ENCODE results near the gene FGD5. TPM values are rescaled to one million over a fixed set of nuclear protein-coding genes. Genes with fewer than 3 reads are reported as not detected.

FGD5 gene
- total and polyA plus RNA-seq, 8 donors, result 25.4 to 49.4 (median 41.7) TPM

DNA sequence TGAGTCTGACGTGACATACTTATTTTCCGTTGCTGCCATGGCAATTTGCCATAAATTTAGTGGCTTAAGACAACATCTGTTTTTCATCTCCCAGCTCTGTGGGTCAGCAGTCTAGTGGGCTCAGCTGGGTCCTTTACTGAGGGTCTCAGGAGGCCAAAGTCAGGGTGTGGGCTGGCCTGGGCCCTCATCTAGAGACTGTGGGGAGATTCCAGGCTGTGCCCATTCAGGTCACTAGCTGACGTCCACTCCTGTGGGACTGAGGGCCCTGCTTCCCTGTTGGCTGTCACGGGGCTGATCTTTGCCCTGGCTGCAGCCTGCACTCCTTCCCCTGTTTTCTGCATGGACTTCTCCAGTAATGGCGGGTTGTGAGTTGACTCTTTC is 19.1 kb downstream of the FGD5 start:
- Histone ChIP-seq H3K27ac (no peak overlapping the region), H3K4me3 (no peak overlapping the region), H3K9me3 (no peaks in the 10 kb centered on the region), H3K36me3 (no peaks in the 10 kb centered on the region), H3K27me3 (peaks cover 0 to 4% of the 10 kb centered on the region in 2 donors), H3K4me1 (peaks cover 6 to 33% of the 10 kb centered on the region in 2 donors)
- DNase-seq, result peak in 2 of 4 donors; percentile 44 to 75
- peak; percentile 23 for ATAC-seq
- TF ChIP-seq CTCF (IDR thresholded peaks at IDR 0.05), result no peak
- intact Hi-C loops (cut with DNase I), result no loop called here

- Histone ChIP-seq H3K9me3 (no peaks in the 10 kb centered on the region), H3K27ac (no peak overlapping the region), H3K27me3 (peaks cover 0 to 4% of the 10 kb centered on the region in 2 donors), H3K4me1 (peaks cover 6 to 30% of the 10 kb centered on the region in 2 donors), H3K36me3 (no peaks in the 10 kb centered on the region), H3K4me3 (no peak overlapping the region)
- DNase-seq, result no peak
- no peak for ATAC-seq
- TF ChIP-seq CTCF (IDR thresholded peaks at IDR 0.05), result no peak
- intact Hi-C loops (cut with DNase I), result no loop called here
Measured at GRCh38 chr3:14839236-14839635, 20.5 kb downstream of the FGD5 start.

GRCh38 chr3:14841836-14842235 is 23.1 kb downstream of the FGD5 start:
- DNase-seq, result no peak
- no peak for TF ChIP-seq CTCF (IDR thresholded peaks at IDR 0.05)
- intact Hi-C loops (cut with DNase I), result no loop called here
- no peaks in the 10 kb centered on the region for H3K27me3 ChIP-seq
- no peak for ATAC-seq
- H3K4me3 ChIP-seq, result no peak overlapping the region
- no peaks in the 10 kb centered on the region for H3K36me3 ChIP-seq
- no peaks in the 10 kb centered on the region for H3K9me3 ChIP-seq
- H3K27ac ChIP-seq, result no peak overlapping the region
- H3K4me1 ChIP-seq, result peaks cover 3 to 22% of the 10 kb centered on the region in 2 donors

DNA sequence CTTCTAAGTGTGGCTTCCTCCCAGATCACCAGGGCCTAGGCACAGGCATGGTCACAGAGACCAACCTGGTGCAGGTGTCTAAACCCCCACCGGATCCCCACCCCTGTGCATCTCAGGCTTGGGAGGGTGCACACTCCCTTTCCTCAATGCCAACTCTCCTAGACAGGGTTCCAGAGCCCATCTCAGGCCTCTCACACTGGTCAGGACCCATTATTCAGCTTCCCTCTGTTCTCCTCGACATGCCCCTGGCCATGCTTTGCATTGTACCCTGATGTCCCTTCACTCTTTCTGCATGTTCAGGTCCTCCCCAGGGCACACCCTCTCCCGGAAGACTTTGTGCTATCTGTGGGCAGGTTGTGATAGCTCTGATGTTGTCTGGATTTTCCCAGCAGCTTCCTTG is 23.5 kb downstream of the FGD5 start:
- Histone ChIP-seq H3K4me1 (peaks cover 1 to 18% of the 10 kb centered on the region in 2 donors), H3K36me3 (no peaks in the 10 kb centered on the region), H3K27ac (no peak overlapping the region), H3K4me3 (no peak overlapping the region), H3K27me3 (no peaks in the 10 kb centered on the region), H3K9me3 (no peaks in the 10 kb centered on the region)
- ATAC-seq, result no peak
- intact Hi-C loops (cut with DNase I), result no loop called here
- TF ChIP-seq CTCF (IDR thresholded peaks at IDR 0.05), result no peak
- DNase-seq, result no peak

- peaks cover 6 to 17% of the 10 kb centered on the region in 2 donors for H3K4me1 ChIP-seq
Measured at GRCh38 chr3:14843321-14843720, 24.6 kb downstream of the FGD5 start.

More at GRCh38 chr3:14843321-14843720, 24.6 kb downstream of the FGD5 start:
- DNase-seq, result no peak
- no peak overlapping the region for H3K27ac ChIP-seq
- intact Hi-C loops (cut with DNase I), result no loop called here
- H3K27me3 ChIP-seq, result no peaks in the 10 kb centered on the region
- no peaks in the 10 kb centered on the region for H3K36me3 ChIP-seq
- no peaks in the 10 kb centered on the region for H3K9me3 ChIP-seq
- no peak overlapping the region for H3K4me3 ChIP-seq
- ATAC-seq, result no peak
- no peak for TF ChIP-seq CTCF (IDR thresholded peaks at IDR 0.05)
